H9 (cell line): Measurements from ENCODE around the gene CASP5. TPM values are rescaled to one million over a fixed set of nuclear protein-coding genes. Genes with fewer than 3 reads are reported as not detected.

Experiments
- DNase-seq: peaks from one replicate; pipeline ENCODE4 v3.0.0-alpha.2; 2017
- H2AFZ ChIP-seq: one replicate; pipeline ENCODE4 v1.6.1; 2013; ENCODE audit warnings: mild to moderate bottlenecking, low read length, control low read depth, moderate library complexity
- H2AK5ac ChIP-seq: 2 replicates; pipeline ENCODE4 v1.6.1; 2013; ENCODE audit warnings: low read length, control low read depth, mixed read lengths; ENCODE audit not compliant: insufficient read length
- H2BK120ac ChIP-seq: one replicate; pipeline ENCODE4 v1.6.1; 2013; ENCODE audit warnings: low read depth, mild to moderate bottlenecking, low read length, control low read depth, inconsistent platforms; ENCODE audit not compliant: poor library complexity, severe bottlenecking
- H2BK12ac ChIP-seq: 2 replicates; pipeline ENCODE4 v1.6.1; 2013; ENCODE audit warnings: low read length, control low read depth, mixed read lengths, low read depth; ENCODE audit not compliant: insufficient read length
- H2BK15ac ChIP-seq: 2 replicates; pipeline ENCODE4 v1.6.1; 2013; ENCODE audit warnings: low read depth, low read length, control low read depth
- H2BK20ac ChIP-seq: one replicate; pipeline ENCODE4 v1.6.1; 2013; ENCODE audit warnings: low read depth, mild to moderate bottlenecking, low read length, control low read depth, inconsistent platforms; ENCODE audit not compliant: poor library complexity, severe bottlenecking
- H2BK5ac ChIP-seq: 2 replicates; pipeline ENCODE4 v1.6.1; 2013; ENCODE audit warnings: low read length, control low read depth, mixed read lengths; ENCODE audit not compliant: insufficient read length
- H3K14ac ChIP-seq: 2 replicates; pipeline ENCODE4 v1.6.1; 2013; ENCODE audit warnings: low read length, control low read depth; ENCODE audit not compliant: insufficient read depth
- H3K18ac ChIP-seq: 2 replicates; pipeline ENCODE4 v1.6.1; 2013; ENCODE audit warnings: low read depth, mild to moderate bottlenecking, mixed read lengths, low read length, control low read depth; ENCODE audit not compliant: insufficient read length
- H3K23ac ChIP-seq: 2 replicates; pipeline ENCODE4 v1.6.1; 2013; ENCODE audit warnings: low read length, control low read depth, mixed read lengths, low read depth; ENCODE audit not compliant: insufficient read length
- H3K23me2 ChIP-seq: 2 replicates; pipeline ENCODE4 v1.6.1; 2013; ENCODE audit warnings: low read depth, mild to moderate bottlenecking, mixed read lengths, low read length, control low read depth; ENCODE audit not compliant: insufficient read length, poor library complexity, severe bottlenecking
- H3K27ac ChIP-seq: 2 replicates; pipeline ENCODE4 v1.5.1; 2013; ENCODE audit warnings: low read length, control low read depth, mixed read lengths, low read depth; ENCODE audit not compliant: insufficient read length
- H3K27me3 ChIP-seq: 2 replicates; pipeline ENCODE4 v1.6.1; 2013; ENCODE audit warnings: low read length, control low read depth, inconsistent platforms; ENCODE audit not compliant: insufficient read depth
- H3K4ac ChIP-seq: 2 replicates; pipeline ENCODE4 v1.6.1; 2013; ENCODE audit warnings: low read depth, mild to moderate bottlenecking, control low read depth, inconsistent platforms, low read length, moderate library complexity
- H3K4me1 ChIP-seq: 2 replicates; pipeline ENCODE4 v1.6.1; 2013; ENCODE audit warnings: low read length, control low read depth, inconsistent platforms; ENCODE audit not compliant: insufficient read depth
- H3K4me2 ChIP-seq: 2 replicates; pipeline ENCODE4 v1.6.1; 2013; ENCODE audit warnings: low read length, control low read depth, mixed read lengths; ENCODE audit not compliant: insufficient read length, insufficient read depth
- H3K56ac ChIP-seq: 2 replicates; pipeline ENCODE4 v1.6.1; 2013; ENCODE audit warnings: low read depth, mild to moderate bottlenecking, mixed read lengths, low read length, control low read depth; ENCODE audit not compliant: insufficient read length
- H3K79me1 ChIP-seq: 2 replicates; pipeline ENCODE4 v1.6.1; 2013; ENCODE audit warnings: low read depth, mild to moderate bottlenecking, moderate library complexity, low read length, control low read depth, inconsistent platforms; ENCODE audit not compliant: insufficient read depth, poor library complexity, severe bottlenecking
- H3K79me2 ChIP-seq: 2 replicates; pipeline ENCODE4 v1.6.1; 2013; ENCODE audit warnings: low read length, control low read depth, inconsistent platforms; ENCODE audit not compliant: insufficient read depth
- H3K9ac ChIP-seq: 2 replicates; pipeline ENCODE4 v1.6.1; 2013; ENCODE audit warnings: low read length, control low read depth, mixed read lengths; ENCODE audit not compliant: insufficient read length; ENCODE audit errors: extremely low read depth
- H3K9me3 ChIP-seq: one replicate; pipeline ENCODE4 v1.6.1; 2013; ENCODE audit warnings: low read depth, low read length, inconsistent platforms; ENCODE audit not compliant: control insufficient read depth
- H3T11ph ChIP-seq: one replicate; pipeline ENCODE4 v1.6.1; 2013; ENCODE audit warnings: mild to moderate bottlenecking, low read length, control low read depth, inconsistent platforms
- H4K20me1 ChIP-seq: one replicate; pipeline ENCODE4 v1.6.1; 2013; ENCODE audit not compliant: control insufficient read depth, insufficient read length, insufficient read depth
- H4K5ac ChIP-seq: 2 replicates; pipeline ENCODE4 v1.6.1; 2013; ENCODE audit warnings: low read depth, mild to moderate bottlenecking, mixed read lengths, low read length, control low read depth; ENCODE audit not compliant: insufficient read length
- H4K8ac ChIP-seq: replicated peaks from 2 replicates; pipeline ENCODE4 v1.6.1; 2013; ENCODE audit warnings: low read length, control low read depth, mixed read lengths, low read depth; ENCODE audit not compliant: insufficient read length
- H4K91ac ChIP-seq: 2 replicates; pipeline ENCODE4 v1.6.1; 2013; ENCODE audit warnings: low read depth, mild to moderate bottlenecking, moderate library complexity, mixed read lengths, low read length, control low read depth; ENCODE audit not compliant: insufficient read length
- H3K27ac Mint-ChIP-seq, 3 experiments: 2 replicates in 2 of 3; 3 replicates in 1 of 3; pipeline ENCODE4 v1.8.0; 2020 to 2021; ENCODE audit warnings: mixed read lengths in 3 of 3, mild to moderate bottlenecking in 1 of 3, moderate library complexity in 1 of 3
- H3K27me3 Mint-ChIP-seq: 2 replicates; pipeline ENCODE4 v1.8.0; 2021; ENCODE audit warnings: low read depth, mild to moderate bottlenecking, moderate library complexity, mixed read lengths
- H3K36me3 Mint-ChIP-seq, 3 experiments: 2 replicates in 2 of 3; 3 replicates in 1 of 3; pipeline ENCODE4 v1.8.0; 2020 to 2021; ENCODE audit warnings: low read depth in 3 of 3, mixed read lengths in 3 of 3; ENCODE audit not compliant: insufficient read depth in 1 of 3
- H3K4me1 Mint-ChIP-seq, 2 experiments: 2 replicates each; pipeline ENCODE4 v1.8.0; 2020; ENCODE audit warnings: mixed read lengths in 2 of 2
- H3K4me3 Mint-ChIP-seq, 2 experiments: 2 replicates in 1 of 2; 3 replicates in 1 of 2; pipeline ENCODE4 v1.8.0; 2020 to 2021; ENCODE audit warnings: mild to moderate bottlenecking in 2 of 2, mixed read lengths in 2 of 2, moderate library complexity in 1 of 2
- H3K9me3 Mint-ChIP-seq, 2 experiments: 2 replicates in 1 of 2; 3 replicates in 1 of 2; pipeline ENCODE4 v1.8.0; 2020; ENCODE audit warnings: mild to moderate bottlenecking in 2 of 2, mixed read lengths in 2 of 2, moderate library complexity in 1 of 2
- CTCF ChIP-seq: fragments of 200-600 bp; sonication (generic); conservative IDR thresholded peaks from 3 replicates; pipeline ENCODE4 v1.8.0; 2021; ENCODE audit warnings: antibody characterized with exemption, mild to moderate bottlenecking
- WGBS: extraction: QIAGEN DNeasy Blood & Tissue Kit; methylation state at CpG from one replicate; pipeline ENCODE4 v1.1.7; 2013; ENCODE audit warnings: missing lambda C conversion rate, low lambda C conversion rate, mixed read lengths; ENCODE audit not compliant: insufficient read length; ENCODE audit errors: extremely low coverage; 5-methylcytosine and 5-hydroxymethylcytosine counted together
- total RNA-seq: library from RNA; stranded (reverse); gene quantifications from 2 replicates; pipeline ENCODE4 v1.2.1, GENCODE V29; 2021

Gene CASP5
- total RNA-seq, 1 experiment from 2014 or later, result not detected

GRCh38 chr11:105042178-105042577 lies 19.2 kb upstream of the CASP5 start:
- H3K4me2 ChIP-seq, result no peak overlapping the region
- no peak overlapping the region for H2BK12ac ChIP-seq

More at GRCh38 chr11:105042178-105042577, 19.2 kb upstream of the CASP5 start:
- DNase-seq, result no peak
- Histone ChIP-seq H4K8ac (no peak overlapping the region), H3K14ac (no peak overlapping the region), H4K5ac (no peak overlapping the region), H3K4ac (no peak overlapping the region), H3K9me3 (no peaks in the 10 kb centered on the region), H4K91ac (no peak overlapping the region), H3K18ac (no peak overlapping the region), H3K9ac (no peak overlapping the region), H3K79me2 (no peaks in the 10 kb centered on the region), H3K23ac (no peak overlapping the region), H3K56ac (no peak overlapping the region), H2AFZ (no peak overlapping the region), H3K27me3 (no peaks in the 10 kb centered on the region), H2BK20ac (no peak overlapping the region), H3K4me1 (no peaks in the 10 kb centered on the region), H2BK15ac (no peak overlapping the region), H3K79me1 (no peaks in the 10 kb centered on the region), H2BK120ac (no peak overlapping the region), H4K20me1 (no peaks in the 10 kb centered on the region), H2AK5ac (no peak overlapping the region), H3T11ph (no peak overlapping the region), H3K23me2 (no peaks in the 10 kb centered on the region), H3K27ac (no peak overlapping the region), H2BK5ac (no peak overlapping the region)
- no peak for TF ChIP-seq CTCF
- Mint-ChIP-seq H3K27ac (no peak overlapping the region), H3K36me3 (peaks cover 2 to 9% (median 3%) of the 10 kb centered on the region in 3 experiments; a peak in 3 of 7 replicates), H3K4me1 (no peaks in the 10 kb centered on the region), H3K4me3 (no peak overlapping the region), H3K27me3 (no peaks in the 10 kb centered on the region), H3K9me3 (no peaks in the 10 kb centered on the region; a peak in 2 of 5 replicates)
- WGBS, result no CpG with 5 or more reads among the region's 3 CpGs
